GM13976 (cell line): ENCODE results near the gene ADRB1.

Experiments
- DNase-seq: peaks from one replicate; pipeline ENCODE4 v3.0.0; 2012; ENCODE audit warnings: low spot score
- in situ Hi-C: fragments of 300-500 bp; cut with MboI; formaldehyde crosslinking; loops from one replicate; pipeline ENCODE4 v1.12.0; 2022; ENCODE audit warnings: low sequenced_read_pairs, mixed read lengths, inconsistent platforms; ENCODE audit not compliant: unreplicated experiment
- TF ChIP-seq, protein P1 (sequence below): IDR thresholded peaks from 2 replicates; pipeline ENCODE4 v1.5.1; 2012; ENCODE audit warnings: borderline replicate concordance, mild to moderate bottlenecking; ENCODE audit not compliant: insufficient read depth; ENCODE audit errors: extremely low read depth, missing control alignments, control extremely low read depth

The ADRB1 gene

DNA sequence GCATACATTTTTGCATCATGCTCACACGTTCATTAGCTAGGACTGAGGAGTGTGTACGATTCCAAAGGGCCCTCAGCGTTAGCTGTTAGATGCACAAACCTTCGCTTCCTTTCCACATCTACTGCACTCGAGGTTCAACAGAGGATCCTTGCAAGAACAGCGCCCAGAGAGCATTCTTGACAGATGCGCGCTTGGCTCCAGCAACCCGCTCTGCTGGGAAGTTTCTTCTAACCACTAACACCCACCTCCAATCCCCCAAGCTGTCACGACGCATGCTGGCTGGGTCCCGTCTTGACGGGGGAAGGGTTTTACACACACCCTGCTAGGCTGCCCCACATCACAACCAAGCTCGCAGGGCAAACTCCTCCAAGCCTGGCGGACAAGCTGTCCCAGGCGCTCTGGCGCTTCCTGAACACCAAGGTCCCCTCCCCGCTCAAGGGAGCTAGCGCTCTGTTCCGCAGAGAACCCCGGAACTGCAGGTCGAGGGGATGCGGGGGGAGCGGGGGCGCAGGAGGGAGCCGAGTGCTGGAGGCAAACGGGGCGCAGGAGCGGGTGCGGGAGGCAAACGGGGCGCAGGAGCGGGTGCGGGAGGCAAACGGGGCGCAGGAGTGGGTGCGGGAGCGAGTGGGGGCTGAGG, 653 bp upstream of the ADRB1 start:
- DNase-seq, result peak; percentile 67
- TF ChIP-seq, protein P1, sequence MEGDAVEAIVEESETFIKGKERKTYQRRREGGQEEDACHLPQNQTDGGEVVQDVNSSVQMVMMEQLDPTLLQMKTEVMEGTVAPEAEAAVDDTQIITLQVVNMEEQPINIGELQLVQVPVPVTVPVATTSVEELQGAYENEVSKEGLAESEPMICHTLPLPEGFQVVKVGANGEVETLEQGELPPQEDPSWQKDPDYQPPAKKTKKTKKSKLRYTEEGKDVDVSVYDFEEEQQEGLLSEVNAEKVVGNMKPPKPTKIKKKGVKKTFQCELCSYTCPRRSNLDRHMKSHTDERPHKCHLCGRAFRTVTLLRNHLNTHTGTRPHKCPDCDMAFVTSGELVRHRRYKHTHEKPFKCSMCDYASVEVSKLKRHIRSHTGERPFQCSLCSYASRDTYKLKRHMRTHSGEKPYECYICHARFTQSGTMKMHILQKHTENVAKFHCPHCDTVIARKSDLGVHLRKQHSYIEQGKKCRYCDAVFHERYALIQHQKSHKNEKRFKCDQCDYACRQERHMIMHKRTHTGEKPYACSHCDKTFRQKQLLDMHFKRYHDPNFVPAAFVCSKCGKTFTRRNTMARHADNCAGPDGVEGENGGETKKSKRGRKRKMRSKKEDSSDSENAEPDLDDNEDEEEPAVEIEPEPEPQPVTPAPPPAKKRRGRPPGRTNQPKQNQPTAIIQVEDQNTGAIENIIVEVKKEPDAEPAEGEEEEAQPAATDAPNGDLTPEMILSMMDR, result no peak
- in situ Hi-C loops, result no loop called here

DNA sequence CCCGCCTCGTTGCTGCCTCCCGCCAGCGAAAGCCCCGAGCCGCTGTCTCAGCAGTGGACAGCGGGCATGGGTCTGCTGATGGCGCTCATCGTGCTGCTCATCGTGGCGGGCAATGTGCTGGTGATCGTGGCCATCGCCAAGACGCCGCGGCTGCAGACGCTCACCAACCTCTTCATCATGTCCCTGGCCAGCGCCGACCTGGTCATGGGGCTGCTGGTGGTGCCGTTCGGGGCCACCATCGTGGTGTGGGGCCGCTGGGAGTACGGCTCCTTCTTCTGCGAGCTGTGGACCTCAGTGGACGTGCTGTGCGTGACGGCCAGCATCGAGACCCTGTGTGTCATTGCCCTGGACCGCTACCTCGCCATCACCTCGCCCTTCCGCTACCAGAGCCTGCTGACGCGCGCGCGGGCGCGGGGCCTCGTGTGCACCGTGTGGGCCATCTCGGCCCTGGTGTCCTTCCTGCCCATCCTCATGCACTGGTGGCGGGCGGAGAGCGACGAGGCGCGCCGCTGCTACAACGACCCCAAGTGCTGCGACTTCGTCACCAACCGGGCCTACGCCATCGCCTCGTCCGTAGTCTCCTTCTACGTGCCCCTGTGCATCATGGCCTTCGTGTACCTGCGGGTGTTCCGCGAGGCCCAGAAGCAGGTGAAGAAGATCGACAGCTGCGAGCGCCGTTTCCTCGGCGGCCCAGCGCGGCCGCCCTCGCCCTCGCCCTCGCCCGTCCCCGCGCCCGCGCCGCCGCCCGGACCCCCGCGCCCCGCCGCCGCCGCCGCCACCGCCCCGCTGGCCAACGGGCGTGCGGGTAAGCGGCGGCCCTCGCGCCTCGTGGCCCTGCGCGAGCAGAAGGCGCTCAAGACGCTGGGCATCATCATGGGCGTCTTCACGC, 825 bp downstream of the ADRB1 start:
- in situ Hi-C loops, result no loop called here
- DNase-seq, result peak; percentile 22
- TF ChIP-seq, protein P1, result no peak

DNA sequence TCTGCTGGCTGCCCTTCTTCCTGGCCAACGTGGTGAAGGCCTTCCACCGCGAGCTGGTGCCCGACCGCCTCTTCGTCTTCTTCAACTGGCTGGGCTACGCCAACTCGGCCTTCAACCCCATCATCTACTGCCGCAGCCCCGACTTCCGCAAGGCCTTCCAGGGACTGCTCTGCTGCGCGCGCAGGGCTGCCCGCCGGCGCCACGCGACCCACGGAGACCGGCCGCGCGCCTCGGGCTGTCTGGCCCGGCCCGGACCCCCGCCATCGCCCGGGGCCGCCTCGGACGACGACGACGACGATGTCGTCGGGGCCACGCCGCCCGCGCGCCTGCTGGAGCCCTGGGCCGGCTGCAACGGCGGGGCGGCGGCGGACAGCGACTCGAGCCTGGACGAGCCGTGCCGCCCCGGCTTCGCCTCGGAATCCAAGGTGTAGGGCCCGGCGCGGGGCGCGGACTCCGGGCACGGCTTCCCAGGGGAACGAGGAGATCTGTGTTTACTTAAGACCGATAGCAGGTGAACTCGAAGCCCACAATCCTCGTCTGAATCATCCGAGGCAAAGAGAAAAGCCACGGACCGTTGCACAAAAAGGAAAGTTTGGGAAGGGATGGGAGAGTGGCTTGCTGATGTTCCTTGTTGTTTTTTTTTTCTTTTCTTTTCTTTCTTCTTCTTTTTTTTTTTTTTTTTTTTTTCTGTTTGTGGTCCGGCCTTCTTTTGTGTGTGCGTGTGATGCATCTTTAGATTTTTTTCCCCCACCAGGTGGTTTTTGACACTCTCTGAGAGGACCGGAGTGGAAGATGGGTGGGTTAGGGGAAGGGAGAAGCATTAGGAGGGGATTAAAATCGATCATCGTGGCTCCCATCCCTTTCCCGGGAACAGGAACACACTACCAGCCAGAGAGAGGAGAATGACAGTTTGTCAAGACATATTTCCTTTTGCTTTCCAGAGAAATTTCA, 1.7 kb downstream of the ADRB1 start:
- TF ChIP-seq, protein P1, result no peak
- peak; percentile 53 for DNase-seq
- in situ Hi-C loops, result no loop called here

DNA sequence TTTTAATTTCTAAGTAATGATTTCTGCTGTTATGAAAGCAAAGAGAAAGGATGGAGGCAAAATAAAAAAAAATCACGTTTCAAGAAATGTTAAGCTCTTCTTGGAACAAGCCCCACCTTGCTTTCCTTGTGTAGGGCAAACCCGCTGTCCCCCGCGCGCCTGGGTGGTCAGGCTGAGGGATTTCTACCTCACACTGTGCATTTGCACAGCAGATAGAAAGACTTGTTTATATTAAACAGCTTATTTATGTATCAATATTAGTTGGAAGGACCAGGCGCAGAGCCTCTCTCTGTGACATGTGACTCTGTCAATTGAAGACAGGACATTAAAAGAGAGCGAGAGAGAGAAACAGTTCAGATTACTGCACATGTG, 2.4 kb downstream of the ADRB1 start:
- no peak for DNase-seq
- TF ChIP-seq, protein P1, result no peak
- in situ Hi-C loops, result no loop called here

DNA sequence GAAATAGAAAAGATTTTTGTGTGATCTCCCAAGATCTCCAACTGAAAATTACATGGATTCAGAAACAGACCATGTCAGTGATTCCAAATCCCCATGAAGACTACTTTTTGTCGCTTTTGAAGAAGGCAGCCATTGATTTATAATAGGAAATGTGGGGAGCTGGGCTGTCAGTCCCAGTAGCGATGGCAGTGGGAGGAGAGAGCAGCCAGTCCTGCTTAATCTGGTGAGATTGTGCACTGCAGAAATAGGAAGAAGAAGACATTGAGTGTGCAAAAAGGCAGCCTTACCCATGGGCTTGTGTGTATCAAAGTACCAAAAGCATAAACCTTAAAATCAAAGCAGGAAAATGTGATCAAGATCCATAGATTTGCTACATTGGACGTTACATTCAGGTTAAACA, 4.8 kb downstream of the ADRB1 start:
- TF ChIP-seq, protein P1, result no peak
- no peak for DNase-seq
- in situ Hi-C loops, result no loop called here

DNA sequence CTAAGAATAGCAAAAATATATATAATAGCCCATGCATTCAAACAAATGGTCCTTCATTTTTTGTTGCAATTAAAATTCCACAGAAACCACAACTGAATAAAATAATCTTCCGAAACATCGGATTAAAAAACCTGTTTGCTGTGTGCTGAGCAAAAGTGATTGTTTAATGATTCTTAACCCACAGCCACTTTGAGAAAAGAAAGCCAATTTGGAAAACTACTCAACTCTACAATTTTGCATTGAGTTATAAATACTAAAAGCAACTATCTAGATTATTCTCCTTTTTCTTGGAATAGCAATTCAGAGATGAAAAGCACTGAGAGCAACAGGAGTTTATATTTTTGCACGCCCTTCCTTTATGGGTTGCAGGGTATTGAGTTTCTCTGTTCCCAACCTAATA, 8.0 kb downstream of the ADRB1 start:
- no peak for DNase-seq

More for the DNA sequence above, 8.0 kb downstream of the ADRB1 start:
- TF ChIP-seq, protein P1, result no peak
- in situ Hi-C loops, result no loop called here
